Suppressor macrophage (primary cell): Measurements from ENCODE around the gene C1R.
A peak's percentile ranks its signal among the peaks of the same experiment; 100 is the strongest.

Source experiments
- DNase-seq, 4 experiments: peaks; one replicate each; pipeline ENCODE4 v3.0.0-alpha.2; 2020 to 2022
- total RNA-seq, 17 experiments: gene quantifications; one replicate each; lab custom pipeline; 2026; ENCODE audit warnings: mixed read lengths in 6 of 17, inconsistent platforms in 3 of 17; lab: John Stamatoyannopoulos, UW

Gene C1R
- 0.05 to 3.4 (median 0.20) reads per million in 17 experiments for total RNA-seq

GRCh38 chr12:7092229-7092985 is at the start of gene C1R:
Gene C1R, minus strand, starts transcription at chr12:7092445. Its CDS starts 57 bp downstream, at chr12:7092388.
- DNase-seq, result peak; percentile 60 to 77 (median 73)

GRCh38 chr12:7141351-7142005 is 49.2 kb upstream of the C1R start:
- DNase-seq, result no peak

- peak in 2 of 4 experiments; percentile 8 to 14 for DNase-seq
Observed at GRCh38 chr12:7139200-7139599, 47.0 kb upstream of the C1R start.

GRCh38 chr12:7137908-7138307 is 45.7 kb upstream of the C1R start:
- DNase-seq, result peak; percentile 55 to 76 (median 69)

- no peak for DNase-seq
Observed at GRCh38 chr12:7136676-7137075, 44.4 kb upstream of the C1R start.

- no peak for DNase-seq
Observed at GRCh38 chr12:7136071-7136470, 43.8 kb upstream of the C1R start.

- DNase-seq, result peak in 3 of 4 experiments; percentile 23 to 43 (median 42)
Observed at GRCh38 chr12:7134396-7135166, 42.3 kb upstream of the C1R start.

- DNase-seq, result peak in 3 of 4 experiments; percentile 16 to 31 (median 26)
Observed at GRCh38 chr12:7131502-7131866, 39.2 kb upstream of the C1R start.

GRCh38 chr12:7130701-7131501 is 38.7 kb upstream of the C1R start:
- peak in 2 of 4 experiments; percentile 25 to 33 for DNase-seq

- DNase-seq, result peak; percentile 66 to 78 (median 72)
Observed at GRCh38 chr12:7129872-7130691, 37.8 kb upstream of the C1R start, which contains the start of gene CLSTN3. Gene CLSTN3, plus strand, starts transcription at chr12:7130371. Its CDS starts 278 bp downstream, at chr12:7130649.

- DNase-seq, result no peak
Observed at GRCh38 chr12:7129287-7129871, 37.1 kb upstream of the C1R start.

- DNase-seq, result no peak
Observed at GRCh38 chr12:7128681-7129286, 36.5 kb upstream of the C1R start, which contains the start of gene RBP5. Gene RBP5, minus strand, starts transcription at chr12:7128889. Its CDS starts 114 bp downstream, at chr12:7128775.

GRCh38 chr12:7127916-7128626 is 35.8 kb upstream of the C1R start:
- no peak for DNase-seq

GRCh38 chr12:7125632-7126227 is 33.5 kb upstream of the C1R start:
- DNase-seq, result no peak

GRCh38 chr12:7123806-7124522 is 31.7 kb upstream of the C1R start:
- DNase-seq, result no peak

GRCh38 chr12:7122811-7123769 is 30.8 kb upstream of the C1R start:
- peak in 1 of 4 experiments; percentile 13 for DNase-seq

- no peak for DNase-seq
Observed at GRCh38 chr12:7121324-7121723, 29.1 kb upstream of the C1R start.
